GM21381 (cell line): ENCODE data around the gene TRUB1.

Experiments
- ATAC-seq: cut with Tn5 transposase; IDR thresholded peaks from one replicate; pipeline ENCODE4 v1.9.1; 2021; ENCODE audit warnings: mild to moderate bottlenecking, moderate library complexity; ENCODE audit not compliant: unreplicated experiment

Gene TRUB1

DNA sequence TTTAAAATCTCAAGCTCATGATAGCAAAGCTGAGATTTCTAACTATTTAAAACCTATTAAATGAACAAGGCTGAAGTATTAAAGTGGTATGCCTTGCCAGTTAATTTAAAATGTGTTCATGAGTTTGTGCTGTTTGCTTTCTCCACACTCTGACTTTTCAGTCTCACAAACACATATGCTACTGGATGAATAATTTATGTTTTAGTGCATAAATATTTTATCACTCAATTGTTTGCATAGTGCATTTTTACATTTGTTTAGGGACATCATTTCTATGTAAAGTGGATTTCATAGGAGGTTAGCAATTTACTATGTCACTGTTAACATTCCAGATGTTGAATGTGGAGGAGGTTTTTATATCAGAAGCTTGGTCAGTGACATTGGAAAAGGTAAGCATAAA lies 36.0 kb downstream of the TRUB1 start:
- ATAC-seq, result no peak

DNA sequence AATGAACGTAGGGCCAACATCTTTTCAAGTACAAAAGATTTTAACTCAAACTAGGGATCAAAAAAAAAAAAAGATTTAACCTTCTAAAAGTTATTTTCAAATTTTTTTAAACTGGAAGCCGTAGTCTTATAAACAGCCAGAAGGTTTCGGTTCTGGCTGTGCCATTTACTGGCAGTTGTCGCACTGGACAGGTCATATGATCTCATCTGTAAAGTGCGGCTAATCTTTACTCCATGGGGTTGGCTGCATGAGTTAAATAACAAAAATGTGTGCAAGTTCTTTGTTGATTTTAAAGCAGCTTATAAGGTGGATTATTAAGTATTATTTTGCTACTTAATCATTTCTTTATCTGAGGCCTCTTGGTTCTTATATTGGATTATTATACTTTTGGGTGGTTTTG lies 36.6 kb downstream of the TRUB1 start:
- no peak for ATAC-seq

DNA sequence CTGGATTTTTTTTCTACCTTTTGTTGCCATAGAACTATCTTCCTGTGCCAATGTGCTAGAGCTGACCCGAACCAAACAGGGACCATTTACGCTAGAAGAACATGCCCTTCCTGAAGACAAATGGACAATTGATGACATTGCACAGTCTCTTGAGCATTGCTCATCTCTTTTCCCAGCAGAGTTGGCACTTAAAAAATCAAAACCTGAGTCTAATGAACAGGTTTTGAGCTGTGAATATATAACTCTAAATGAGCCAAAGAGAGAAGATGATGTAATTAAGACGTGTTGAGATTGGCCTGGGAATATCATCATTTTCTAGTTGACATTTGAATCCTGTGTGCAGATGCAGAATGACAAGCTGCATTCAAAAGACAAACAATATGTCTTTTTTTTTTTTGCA lies 37.1 kb downstream of the TRUB1 start:
- no peak for ATAC-seq

DNA sequence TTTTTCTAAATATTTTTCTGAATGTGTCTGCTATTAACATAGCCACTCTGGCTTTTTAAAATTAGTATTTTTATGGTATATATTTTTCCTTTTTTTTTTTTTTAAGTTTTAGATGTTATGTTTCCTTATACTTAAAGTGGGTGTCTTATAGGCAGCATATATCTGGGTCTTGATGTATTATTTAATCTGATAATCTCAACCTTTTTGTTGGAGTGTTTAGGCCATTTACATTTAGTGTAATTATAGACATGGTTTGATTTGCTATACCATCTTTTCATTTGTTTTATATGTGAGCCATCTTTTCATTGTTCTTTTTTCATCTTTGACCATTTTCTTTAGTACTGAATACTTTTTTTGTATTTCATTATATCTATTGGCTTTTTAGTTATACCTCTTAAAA lies 45.0 kb downstream of the TRUB1 start:
- no peak for ATAC-seq

DNA sequence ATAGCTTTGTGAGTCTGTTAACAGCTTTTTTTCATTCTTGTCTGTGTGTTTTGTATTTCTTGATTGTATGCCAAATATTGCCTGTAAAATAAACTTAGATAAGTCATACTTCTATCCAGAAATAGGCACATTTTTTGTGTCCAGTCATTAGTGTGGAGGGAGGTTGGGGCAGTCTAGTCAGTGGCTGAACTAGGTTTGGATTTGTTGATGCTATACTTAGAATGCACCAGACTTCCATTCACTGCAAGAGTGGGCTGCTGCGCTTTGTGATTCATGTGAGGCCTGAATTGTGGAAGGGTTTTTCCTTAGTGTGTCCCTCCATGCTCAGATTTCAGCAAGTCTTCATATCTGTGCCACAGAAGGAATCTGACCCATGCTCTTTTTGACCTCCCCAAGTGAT lies 50.0 kb downstream of the TRUB1 start:
- no peak for ATAC-seq

DNA sequence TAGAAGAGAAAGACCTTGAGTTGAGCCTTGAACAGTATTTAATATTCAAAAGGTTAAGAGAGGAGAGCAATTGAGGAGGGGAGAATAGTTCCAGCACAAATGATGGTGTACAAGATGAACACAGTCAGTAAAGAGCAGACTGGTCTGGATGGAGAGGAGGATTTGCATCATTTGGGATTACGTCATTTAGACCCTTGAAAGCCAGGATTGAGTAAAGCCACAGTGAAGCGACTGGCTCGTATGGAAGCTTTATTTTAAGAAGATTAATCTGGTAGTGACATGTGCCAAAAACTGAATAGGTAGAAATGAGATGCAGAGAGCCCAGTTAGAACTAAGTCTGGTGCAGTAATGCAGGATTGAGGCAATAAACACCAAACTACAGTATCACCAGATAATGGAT lies 52.6 kb downstream of the TRUB1 start:
- ATAC-seq, result no peak

DNA sequence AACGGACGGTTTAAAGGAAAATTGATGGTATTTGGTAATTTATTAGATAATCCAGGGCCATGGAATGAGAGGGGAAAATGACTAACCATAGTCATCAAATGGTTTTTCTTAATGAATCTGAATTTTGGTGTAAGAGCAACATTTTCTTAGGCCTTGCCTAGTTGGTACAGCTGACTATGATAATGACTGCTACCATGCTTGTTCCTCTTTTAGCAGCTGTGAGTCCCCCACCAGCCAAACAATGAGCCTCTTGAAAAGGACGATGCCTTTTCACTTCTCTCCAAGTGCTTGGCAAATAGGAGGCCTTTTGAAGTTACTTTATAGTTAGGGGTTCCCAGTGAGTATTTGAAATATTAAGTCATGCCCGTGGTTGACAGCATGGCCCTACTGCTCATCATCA lies 53.0 kb downstream of the TRUB1 start:
- no peak for ATAC-seq

DNA sequence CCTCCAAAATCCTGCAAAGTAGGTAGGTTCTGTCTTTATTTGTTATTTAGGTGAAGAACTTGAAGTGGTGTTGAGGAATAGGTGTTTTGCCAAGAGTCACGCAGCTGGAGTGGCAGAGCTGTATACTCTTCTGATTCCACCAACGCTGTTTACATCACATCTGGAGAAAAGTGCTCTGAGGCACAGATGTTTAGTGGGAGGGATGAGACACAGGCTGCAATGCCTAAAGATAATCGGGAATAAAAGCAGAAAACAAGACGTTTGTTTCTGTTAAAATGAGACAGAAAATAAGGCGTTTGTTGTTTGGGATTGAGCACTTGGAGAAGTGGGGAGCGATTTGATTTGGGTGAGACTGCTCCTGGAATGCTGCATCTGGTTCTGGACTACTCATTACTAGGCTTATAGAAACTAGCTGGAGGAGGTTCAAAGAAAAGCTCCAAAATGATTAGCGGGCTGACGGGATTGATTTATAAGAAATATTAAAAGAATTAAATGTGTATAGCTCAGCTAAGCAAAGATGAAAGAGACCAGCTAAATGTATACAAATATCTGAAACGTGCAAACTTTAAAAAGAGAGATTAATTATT lies 54.3 kb downstream of the TRUB1 start:
- no peak for ATAC-seq

DNA sequence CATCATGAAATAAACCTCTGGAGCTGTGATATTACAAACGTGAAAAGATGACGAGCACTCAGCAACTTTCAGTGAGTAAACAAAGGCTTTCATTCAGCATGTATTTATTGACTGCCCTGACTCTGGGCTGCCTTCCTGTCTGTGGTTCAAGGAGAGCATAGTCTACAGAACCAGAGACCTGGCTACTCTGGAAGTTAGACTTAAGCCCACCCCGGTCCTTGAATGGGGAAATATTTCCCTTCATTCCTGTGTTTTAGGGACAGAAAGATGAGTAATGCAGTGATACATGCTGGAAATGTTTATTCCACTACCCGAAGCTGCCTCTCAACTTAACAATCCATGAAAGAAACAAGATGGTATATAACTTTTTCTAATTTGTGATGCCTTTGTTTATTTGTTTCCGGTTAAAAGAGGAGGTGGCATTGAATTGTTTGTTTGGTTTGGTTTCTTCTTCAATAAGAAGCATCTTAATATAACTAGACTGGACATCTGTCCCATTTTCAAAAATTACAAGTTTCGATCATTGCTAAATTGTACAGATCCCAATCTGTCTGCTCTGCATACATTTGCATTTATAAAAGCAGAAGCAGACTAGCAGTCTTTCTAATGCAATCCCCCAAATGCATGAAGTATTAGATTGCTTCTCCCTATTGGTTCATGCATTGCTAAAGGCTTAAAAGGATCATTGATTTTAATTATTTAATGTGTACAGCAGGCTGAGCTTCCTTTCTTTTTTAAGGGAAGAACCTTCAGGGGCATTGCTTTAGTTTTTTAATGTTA lies 57.7 kb downstream of the TRUB1 start:
- no peak for ATAC-seq

DNA sequence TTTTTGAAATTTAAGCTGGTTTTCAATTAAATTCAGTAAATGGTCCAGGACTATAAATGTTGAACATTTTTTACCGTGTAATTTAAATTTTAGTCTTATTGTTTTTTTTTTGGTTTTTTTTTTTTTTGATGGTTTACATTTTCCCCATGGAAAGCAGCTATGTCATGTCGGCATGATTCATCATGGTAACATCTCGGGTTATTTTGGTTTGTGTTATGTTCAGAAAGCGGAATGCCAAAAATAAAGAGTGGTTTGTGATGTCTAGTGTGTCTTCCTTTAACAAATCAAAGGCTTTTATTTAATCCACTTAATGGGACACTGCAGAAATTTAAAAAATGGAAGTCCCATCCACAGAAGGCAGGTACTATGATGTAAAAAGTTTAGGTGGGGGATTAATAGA lies 58.5 kb downstream of the TRUB1 start:
- ATAC-seq, result no peak

DNA sequence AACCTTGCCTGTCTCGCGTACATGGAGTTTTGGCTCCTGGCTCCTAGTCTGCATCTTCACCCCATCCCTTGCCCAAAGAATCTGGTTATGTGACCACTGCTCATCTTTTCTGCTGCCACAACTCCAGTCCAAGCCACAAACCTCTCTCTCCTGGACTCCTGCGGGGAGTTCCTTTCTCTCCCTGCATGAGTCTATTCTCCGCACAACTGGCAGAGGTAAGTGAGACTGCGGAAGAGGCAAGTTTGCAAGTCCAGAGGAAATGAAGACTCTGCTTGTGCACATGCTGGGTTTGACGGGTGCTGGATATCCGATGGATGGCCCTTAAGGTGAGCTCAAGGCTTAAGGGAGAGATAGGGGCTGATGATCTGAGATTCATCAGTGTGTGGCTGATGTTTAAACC lies 61.0 kb downstream of the TRUB1 start:
- ATAC-seq, result no peak

DNA sequence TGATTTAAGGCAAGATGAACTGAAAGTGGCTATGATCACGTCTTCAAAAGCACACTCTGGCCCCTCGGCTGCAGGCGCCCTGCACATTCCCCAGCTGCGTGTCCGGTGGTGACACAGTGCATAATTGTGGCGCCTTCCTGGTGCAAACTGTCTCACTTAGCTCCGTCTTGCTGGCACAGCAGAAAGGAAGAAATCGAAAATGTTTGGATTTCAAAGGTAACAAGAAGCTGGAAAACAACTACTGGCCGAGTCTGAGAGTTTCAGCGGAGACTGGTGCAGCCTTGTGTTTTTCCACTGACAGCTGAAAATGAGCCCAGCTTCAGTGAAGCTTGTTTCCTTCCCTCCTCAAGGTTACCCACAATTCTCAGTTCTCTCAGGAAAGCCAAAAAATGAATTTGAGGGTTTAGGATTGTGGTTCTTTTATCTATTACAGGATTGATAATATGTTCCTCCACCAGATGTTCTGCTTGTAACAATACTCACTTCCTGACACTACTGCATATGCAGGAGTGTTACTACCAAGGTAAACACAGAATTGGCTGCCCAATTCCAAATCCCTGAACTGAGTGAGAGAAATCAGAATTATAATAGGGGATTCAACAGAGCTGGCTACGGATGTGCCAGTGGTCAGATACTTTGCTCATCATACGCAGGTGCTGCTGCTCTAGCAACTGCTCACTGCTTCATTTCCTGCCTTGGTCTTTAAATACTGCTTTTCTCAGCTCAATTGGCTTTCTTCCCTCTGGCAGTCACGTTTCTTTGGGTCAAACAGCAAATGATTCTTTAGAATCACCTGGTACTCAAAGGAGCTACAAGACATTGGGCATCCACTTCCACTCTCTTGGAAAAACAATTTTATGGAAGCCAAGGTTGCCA lies 63.7 kb downstream of the TRUB1 start:
- ATAC-seq, result peak; percentile 70

DNA sequence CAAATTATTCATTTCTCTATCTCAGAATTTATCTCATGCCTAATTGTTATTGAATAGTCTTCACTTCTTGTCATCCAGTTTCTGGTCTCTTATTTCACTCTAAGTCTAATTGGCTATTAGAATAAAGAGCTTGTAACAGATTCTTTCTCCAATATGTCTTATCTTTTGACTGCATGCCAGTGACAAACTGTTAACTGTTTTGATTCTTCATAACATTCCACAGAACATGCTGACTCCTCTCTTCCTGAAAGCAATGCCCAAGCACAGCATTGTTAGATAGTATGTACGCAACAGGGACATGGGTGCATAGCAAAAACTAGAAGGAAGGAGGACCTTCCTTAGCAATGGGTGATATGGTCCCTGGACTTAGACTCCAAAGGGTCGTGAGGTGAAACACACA lies 65.4 kb downstream of the TRUB1 start:
- no peak for ATAC-seq

DNA sequence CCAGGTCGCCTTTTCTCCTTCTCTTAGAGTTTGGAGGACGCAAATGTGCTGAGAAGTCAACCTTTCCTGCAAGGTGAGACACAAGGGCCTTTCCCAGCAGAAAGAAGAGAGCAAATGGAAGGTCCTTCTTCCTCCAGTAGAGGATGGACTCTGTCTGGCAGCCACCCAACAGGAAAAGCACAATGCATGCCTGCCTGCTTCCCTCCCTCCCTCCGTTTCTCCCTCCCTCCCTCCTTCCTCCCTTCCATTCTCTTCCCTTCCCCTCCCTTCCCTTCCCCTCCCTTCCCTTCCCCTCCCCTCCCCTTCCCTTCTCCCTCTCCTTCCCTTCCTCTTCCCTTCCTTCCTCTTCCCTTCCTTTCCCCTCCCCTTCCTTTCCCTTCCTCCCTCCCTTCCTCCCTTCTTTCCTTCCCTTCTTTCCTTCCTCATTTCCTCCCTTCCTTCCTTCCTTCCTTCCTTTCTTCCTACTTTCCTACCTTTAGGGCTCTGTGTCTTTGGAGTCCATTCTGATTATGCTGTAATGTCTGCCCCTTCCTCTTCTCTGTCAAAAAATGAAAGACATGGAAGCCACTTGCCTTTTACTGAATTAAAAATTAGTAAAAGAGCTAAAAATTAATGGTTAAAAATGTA lies 66.4 kb downstream of the TRUB1 start:
- no peak for ATAC-seq

DNA sequence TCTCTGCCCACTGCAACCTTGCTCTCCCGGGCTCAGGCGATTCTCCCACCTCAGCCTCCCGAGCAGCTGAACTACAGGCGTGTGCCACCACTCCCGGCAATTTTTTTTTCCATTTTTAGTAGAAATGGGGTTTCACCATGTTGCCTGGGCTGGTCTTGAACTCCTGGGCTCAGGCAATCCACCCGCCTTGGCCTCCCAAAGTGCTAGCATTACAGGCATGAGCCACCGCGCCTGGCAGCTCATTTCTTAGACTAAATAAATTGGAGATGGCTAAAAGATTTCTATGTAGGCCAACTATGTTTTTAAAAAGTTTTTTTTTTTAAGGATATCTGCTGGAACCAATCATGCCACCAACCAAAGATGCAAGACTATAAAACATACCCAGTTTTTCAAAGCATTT lies 67.8 kb downstream of the TRUB1 start:
- no peak for ATAC-seq

DNA sequence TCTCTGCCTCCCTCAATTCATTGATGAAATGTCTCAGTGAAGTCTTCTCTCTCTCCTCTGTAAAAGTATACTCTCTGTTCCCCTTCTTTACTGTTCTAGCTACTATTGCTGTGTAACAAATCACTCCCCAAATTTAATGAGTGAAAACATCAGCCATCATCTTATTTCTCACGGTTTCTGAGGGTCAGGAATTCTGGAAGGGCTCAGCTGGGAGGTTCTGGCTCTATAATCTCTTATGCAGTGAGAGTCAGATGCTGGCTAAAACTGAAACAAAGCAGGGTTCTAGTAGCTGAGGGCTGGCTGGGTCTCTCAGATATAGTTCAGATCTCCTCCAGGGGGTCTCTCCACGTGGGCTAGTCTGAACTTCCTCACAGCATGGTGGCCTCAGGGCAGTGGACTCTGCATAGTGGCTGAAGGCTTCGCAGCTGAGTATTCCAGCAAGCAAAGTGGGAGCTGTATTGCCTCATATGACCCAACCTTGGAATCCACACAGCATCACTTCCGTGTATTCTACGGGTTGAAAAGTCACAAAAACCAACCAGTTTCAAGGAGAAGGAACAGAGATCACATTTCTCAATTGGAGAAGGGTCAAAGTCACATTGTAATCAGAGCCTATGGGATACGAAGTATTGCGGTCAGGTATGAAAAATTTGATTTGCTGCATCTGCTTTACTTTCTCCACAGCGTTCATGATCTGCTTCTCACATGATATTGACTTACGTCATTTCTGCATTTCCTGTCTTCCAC lies 80.4 kb downstream of the TRUB1 start:
- no peak for ATAC-seq

DNA sequence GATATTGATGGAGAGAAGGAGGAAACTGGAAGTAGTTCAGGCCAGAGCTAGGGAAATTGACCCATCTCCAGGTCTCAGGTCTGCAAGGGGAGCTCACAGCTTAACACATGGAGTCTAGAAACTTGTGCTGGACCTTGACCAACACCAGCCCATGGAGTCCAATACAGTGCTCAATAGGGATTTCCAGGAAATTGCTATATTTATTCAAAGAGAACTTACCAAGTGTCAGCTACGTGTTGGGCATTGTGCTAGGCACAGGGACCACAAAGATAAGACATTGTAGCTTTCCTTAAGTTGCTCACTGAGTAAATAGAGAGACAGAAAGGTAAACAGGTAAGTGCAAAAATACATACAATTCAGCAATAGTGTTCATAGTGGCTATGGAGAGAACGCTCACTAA lies 82.5 kb downstream of the TRUB1 start:
- no peak for ATAC-seq

DNA sequence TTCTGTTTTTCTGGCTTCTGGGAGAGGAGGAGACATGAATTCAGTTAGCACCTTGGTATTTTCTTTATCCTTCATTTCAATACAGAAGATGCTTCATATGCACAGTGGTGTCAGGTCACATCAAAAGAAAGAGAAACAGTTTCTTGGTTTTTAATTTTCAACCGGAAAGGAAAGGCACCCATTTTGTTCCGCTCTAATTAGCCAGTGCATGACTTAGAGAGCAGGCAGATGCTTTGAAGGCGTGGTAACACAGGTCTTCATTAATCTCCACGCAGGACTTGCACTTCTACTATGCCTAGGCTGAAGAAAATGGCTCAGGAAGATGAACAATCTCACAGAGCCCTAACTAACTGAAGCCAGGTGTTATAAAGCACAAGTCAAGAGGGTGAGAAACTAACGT lies 84.7 kb downstream of the TRUB1 start:
- ATAC-seq, result no peak

DNA sequence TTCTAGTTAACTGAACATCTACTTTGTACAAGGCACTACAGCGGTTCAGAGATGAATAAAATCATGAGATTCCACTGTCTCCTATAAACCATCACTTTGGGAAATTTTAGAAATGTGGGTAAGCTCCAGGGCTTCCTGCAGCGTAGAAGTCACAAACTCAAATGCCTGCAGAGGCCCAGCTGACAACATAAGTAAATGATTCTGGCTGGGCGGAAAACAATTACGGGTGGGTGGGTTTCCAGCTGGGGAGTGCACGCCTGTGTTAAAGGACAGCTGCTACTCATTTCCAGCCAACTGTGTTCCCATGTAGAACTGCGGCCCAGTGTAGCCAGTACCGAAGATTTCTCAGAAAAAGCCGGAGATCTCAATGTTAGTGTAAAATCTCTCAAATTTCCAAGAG lies 85.7 kb downstream of the TRUB1 start:
- ATAC-seq, result no peak

DNA sequence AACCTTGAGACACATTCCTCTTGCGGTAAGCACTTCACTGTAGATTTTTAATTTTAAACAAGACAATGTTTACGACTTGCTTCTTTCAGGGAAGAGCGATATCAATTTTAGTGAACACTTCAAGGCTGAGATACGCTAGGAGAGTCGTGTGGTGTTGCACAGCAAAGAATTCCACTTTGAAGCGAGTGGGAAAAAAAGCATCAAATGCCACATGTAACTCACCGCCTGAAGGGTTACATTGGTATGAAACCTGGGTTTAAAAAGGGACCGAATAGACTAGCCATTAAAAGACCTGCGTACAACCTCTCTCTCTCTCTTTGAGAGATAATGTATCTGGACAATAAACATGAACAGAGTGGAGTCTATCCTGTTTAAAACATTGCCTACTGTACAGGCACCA lies 86.4 kb downstream of the TRUB1 start:
- no peak for ATAC-seq
